Measurements from ENCODE around the gene KCTD1. TPM values are rescaled to one million over a fixed set of nuclear protein-coding genes. Genes with fewer than 3 reads are reported as not detected.
A peak's percentile ranks its signal among the peaks of the same experiment; 100 is the strongest.

KCTD1 gene
- total and polyA plus RNA-seq, 11 donors: 4.8 to 21.8 (median 8.9) TPM

GRCh38 chr18:26458526-26459232 lies 89.7 kb downstream of the KCTD1 start:
- TF ChIP-seq CTCF (IDR thresholded peaks at IDR 0.05) (no peak), POLR2A (IDR thresholded peaks at IDR 0.05) (no peak)
- H3K9me3 ChIP-seq: no peaks in the 10 kb centered on the region
- intact Hi-C loops (cut with DNase I): loop anchor here in 1 of 10 donors (10.0 kb wide), 1 partner anchor 86 kb away; the partner anchor contains the start of gene KCTD1
- no peak overlapping the region for H3K4me3 ChIP-seq
- peaks cover 0 to 33% (median 10%) of the 10 kb centered on the region in 12 donors for H3K4me1 ChIP-seq
- H3K36me3 ChIP-seq: peaks cover 0 to 28% (median 11%) of the 10 kb centered on the region in 9 donors
- WGBS, 4 donors: 71 to 80% (median 78%) methylated on average over 9 of the region's 9 CpGs
- no peak for DNase-seq
- H3K27me3 ChIP-seq: no peaks in the 10 kb centered on the region
- no peak for ATAC-seq
- no peak overlapping the region for H3K27ac ChIP-seq

GRCh38 chr18:26457611-26458353 lies 90.6 kb downstream of the KCTD1 start:
- Histone ChIP-seq H3K27me3 (no peaks in the 10 kb centered on the region), H3K9me3 (no peaks in the 10 kb centered on the region), H3K4me1 (peaks cover 0 to 33% (median 10%) of the 10 kb centered on the region in 12 donors), H3K27ac (no peak overlapping the region), H3K36me3 (peaks cover 0 to 28% (median 11%) of the 10 kb centered on the region in 9 donors), H3K4me3 (no peak overlapping the region)
- intact Hi-C loops (cut with DNase I): loop anchor here in 1 of 10 donors (10.0 kb wide), 1 partner anchor 87 kb away; the partner anchor contains the start of gene KCTD1
- WGBS, 4 donors: 84 to 88% (median 85%) methylated on average over 21 to 22 of the region's 22 CpGs
- DNase-seq: no peak
- TF ChIP-seq CTCF (IDR thresholded peaks at IDR 0.05): peak in 3 of 12 donors; percentile 3 to 28 (median 8)
- TF ChIP-seq POLR2A (IDR thresholded peaks at IDR 0.05): no peak
- ATAC-seq: no peak

- intact Hi-C loops (cut with DNase I): loop anchor here in 1 of 10 donors (10.0 kb wide), 1 partner anchor 88 kb away; the partner anchor contains the start of gene KCTD1
- Histone ChIP-seq H3K36me3 (peaks cover 0 to 28% (median 11%) of the 10 kb centered on the region in 9 donors), H3K27me3 (no peaks in the 10 kb centered on the region), H3K9me3 (no peaks in the 10 kb centered on the region), H3K27ac (no peak overlapping the region), H3K4me1 (peaks cover 0 to 28% (median 8%) of the 10 kb centered on the region in 12 donors), H3K4me3 (no peak overlapping the region)
- WGBS, 4 donors: 90 to 94% (median 93%) methylated on average over 4 of the region's 4 CpGs
- no peak for DNase-seq
- TF ChIP-seq CTCF (IDR thresholded peaks at IDR 0.05) (no peak), POLR2A (IDR thresholded peaks at IDR 0.05) (no peak)
- ATAC-seq: no peak
Measured at GRCh38 chr18:26457195-26457594, 91.2 kb downstream of the KCTD1 start.

GRCh38 chr18:26456070-26456491 lies 92.3 kb downstream of the KCTD1 start:
- H3K27me3 ChIP-seq: no peaks in the 10 kb centered on the region
- H3K4me1 ChIP-seq: peaks cover 0 to 19% (median 4%) of the 10 kb centered on the region in 12 donors
- intact Hi-C loops (cut with DNase I): loop anchor here in 1 of 10 donors (10.0 kb wide), 1 partner anchor 89 kb away; the partner anchor contains the start of gene KCTD1
- no peaks in the 10 kb centered on the region for H3K9me3 ChIP-seq
- TF ChIP-seq CTCF (IDR thresholded peaks at IDR 0.05): no peak
- TF ChIP-seq POLR2A (IDR thresholded peaks at IDR 0.05): no peak
- WGBS, 4 donors: 88 to 92% (median 92%) methylated on average over 3 of the region's 3 CpGs
- ATAC-seq: no peak
- H3K36me3 ChIP-seq: peaks cover 0 to 28% (median 11%) of the 10 kb centered on the region in 9 donors
- no peak overlapping the region for H3K4me3 ChIP-seq
- no peak overlapping the region for H3K27ac ChIP-seq
- DNase-seq: no peak
